K562 (cell line): ENCODE measurements around the gene LINGO3. TPM values are rescaled to one million over a fixed set of nuclear protein-coding genes. Genes with fewer than 3 reads are reported as not detected.
A peak's percentile ranks its signal among the peaks of the same experiment; 100 is the strongest.

Experiments
- ATAC-seq: fragments of 200-7000 bp; cut with Tn5 transposase; 3 replicates; pipeline ENCODE4 v1.9.1; 2020; ENCODE audit warnings: moderate library complexity
- BruUV-seq: library from RNA; stranded (reverse); fragments of 400-500 nt; replicated peaks from 2 replicates; lab custom pipeline; 2021; lab: Mats Ljungman, UMichigan
- CTCF ChIA-PET: fragments of 300-600 bp; formaldehyde crosslinking; extraction: SDS; loops from one replicate; lab custom pipeline; 2021; ENCODE audit warnings: low intra/inter-chr PET ratio; lab: Yijun Ruan, JAX
- POLR2A ChIA-PET: fragments of 300-600, 350-650 bp; sonication (Branson Sonifier 250); formaldehyde crosslinking; extraction: SDS; loops from one replicate; lab custom pipeline; 2021; ENCODE audit warnings: antibody characterized with exemption, inconsistent platforms; lab: Yijun Ruan, JAX
- DNase-seq, 4 experiments: peaks; one replicate each; pipeline versions ENCODE4 v3.0.0 to v3.0.0-alpha.2; 2011 to 2018; ENCODE audit warnings: low spot score in 3 of 4, mixed read lengths in 3 of 4; ENCODE audit errors: extremely low read depth in 1 of 4
- FAIRE-seq: peaks from 2 replicates; lab custom pipeline; 2011; peaks lifted over from hg19 to GRCh38; lab: Jason Lieb, UNC
- H2AFZ ChIP-seq: 2 replicates; pipeline ENCODE4 v1.6.0; 2011; ENCODE audit warnings: low read depth, low read length, control low read depth, inconsistent platforms
- H3K27ac ChIP-seq: fragments of 200-600 bp; 3 replicates; pipeline ENCODE4 v1.8.0; 2011; ENCODE audit warnings: low read depth, mild to moderate bottlenecking, control low read depth, inconsistent platforms, low read length, moderate library complexity, mixed read lengths; ENCODE audit errors: extremely low read depth
- H3K27me3 ChIP-seq, 2 experiments: fragments of 300-600 bp in 1 of 2; 2 replicates in 1 of 2; 3 replicates in 1 of 2; pipeline versions ENCODE4 v1.6.0 to v1.8.0; 2011; ENCODE audit warnings: inconsistent platforms in 2 of 2, low read length in 2 of 2, mild to moderate bottlenecking in 1 of 2, mixed read lengths in 1 of 2, moderate library complexity in 1 of 2; ENCODE audit not compliant: control insufficient read depth in 2 of 2, insufficient read depth in 2 of 2
- H3K36me3 ChIP-seq: fragments of 300-600 bp; 3 replicates; pipeline ENCODE4 v1.8.0; 2011; ENCODE audit warnings: mild to moderate bottlenecking, low read length, inconsistent platforms; ENCODE audit not compliant: control insufficient read depth, insufficient read depth
- H3K4me1 ChIP-seq, 2 experiments: fragments of 200-600 bp in 1 of 2; replicated peaks in 1 of 2; 2 replicates in 1 of 2; 3 replicates in 1 of 2; pipeline versions ENCODE4 v1.5.1 to v1.8.0; 2011; ENCODE audit warnings: inconsistent platforms in 2 of 2, low read length in 2 of 2, mild to moderate bottlenecking in 1 of 2, mixed read lengths in 1 of 2, moderate library complexity in 1 of 2; ENCODE audit not compliant: control insufficient read depth in 2 of 2, insufficient read depth in 2 of 2
- H3K4me2 ChIP-seq: 2 replicates; pipeline ENCODE4 v1.6.1; 2011; ENCODE audit warnings: low read length, control low read depth, inconsistent platforms, mixed read lengths; ENCODE audit not compliant: insufficient read depth
- H3K4me3 ChIP-seq: fragments of 200-600 bp; sonication (generic), shearing (Covaris generic); 2 replicates; pipeline ENCODE4 v1.5.1; 2016; ENCODE audit warnings: control low read depth, inconsistent platforms
- H3K79me2 ChIP-seq: fragments of 200-600 bp; 3 replicates; pipeline ENCODE4 v1.8.0; 2011; ENCODE audit warnings: low read length, inconsistent platforms; ENCODE audit not compliant: control insufficient read depth, insufficient read depth
- H3K9ac ChIP-seq, 2 experiments: 2 replicates each; pipeline versions ENCODE4 v1.6.0 to v1.6.1; 2011; ENCODE audit warnings: low read depth in 2 of 2, low read length in 2 of 2, control low read depth in 1 of 2, inconsistent platforms in 1 of 2, mild to moderate bottlenecking in 1 of 2, mixed read lengths in 1 of 2; ENCODE audit not compliant: insufficient read depth in 1 of 2
- H3K9me1 ChIP-seq: one replicate; pipeline ENCODE4 v1.6.0; 2011; ENCODE audit warnings: inconsistent platforms, mild to moderate bottlenecking, low read length, moderate library complexity; ENCODE audit not compliant: control insufficient read depth, insufficient read depth
- H3K9me3 ChIP-seq: replicated peaks from 2 replicates; pipeline ENCODE4 v1.5.1; 2011; ENCODE audit warnings: low read depth, low read length, inconsistent platforms; ENCODE audit not compliant: control insufficient read depth, insufficient read depth
- H4K20me1 ChIP-seq: replicated peaks from 2 replicates; pipeline ENCODE4 v1.6.1; 2011; ENCODE audit warnings: low read length, inconsistent platforms, mixed read lengths; ENCODE audit not compliant: control insufficient read depth, insufficient read depth
- ARID1B ChIP-seq: fragments of 450-650 bp; IDR thresholded peaks from 2 replicates; pipeline ENCODE4 v1.6.1; 2016; ENCODE audit warnings: antibody characterized with exemption, mild to moderate bottlenecking, inconsistent platforms
- BACH1 ChIP-seq: fragments of 200-800 bp; sonication (Bioruptor generic); IDR thresholded peaks from 2 replicates; pipeline ENCODE4 v1.6.1; 2016; ENCODE audit warnings: missing genetic modification characterization, missing compliant biosample characterization
- CBX2 ChIP-seq: fragments of 200-600 bp; sonication (generic); IDR thresholded peaks from one replicate; pipeline ENCODE4 v1.6.1; 2012; ENCODE audit warnings: mild to moderate bottlenecking, low read length, inconsistent platforms; ENCODE audit not compliant: insufficient read depth, poor library complexity, severe bottlenecking
- DMBX1 ChIP-seq: fragments of 250-450 bp; sonication (Bioruptor Pico); IDR thresholded peaks from 2 replicates; pipeline ENCODE4 v1.8.0; 2022; ENCODE audit warnings: inconsistent platforms, mild to moderate bottlenecking, moderate library complexity, borderline replicate concordance
- EGR1 ChIP-seq: fragments of 450-650 bp; conservative IDR thresholded peaks from 2 replicates; pipeline ENCODE4 v1.6.1; 2017; ENCODE audit warnings: mild to moderate bottlenecking
- GATA2 ChIP-seq: sonication (generic); formaldehyde crosslinking; IDR thresholded peaks from 2 replicates; pipeline ENCODE4 v1.4.0; 2020; ENCODE audit warnings: mild to moderate bottlenecking, missing genetic modification reagents
- KAT2B ChIP-seq: IDR thresholded peaks from one replicate; pipeline ENCODE4 v1.6.1; 2012; ENCODE audit warnings: low read depth, mild to moderate bottlenecking, control low read depth, inconsistent platforms, low read length, moderate library complexity
- MBD2 ChIP-seq: sonication (generic); IDR thresholded peaks from 2 replicates; pipeline ENCODE4 v1.6.1; 2016; ENCODE audit warnings: low read depth, borderline replicate concordance
- PBX2 ChIP-seq, 2 experiments: IDR thresholded peaks in 1 of 2; conservative IDR thresholded peaks in 1 of 2; 2 replicates each; pipeline ENCODE4 v1.6.1; 2016; ENCODE audit warnings: low read depth in 2 of 2, mild to moderate bottlenecking in 1 of 2, missing compliant biosample characterization in 1 of 2, missing genetic modification characterization in 1 of 2, moderate library complexity in 1 of 2
- SMARCC2 ChIP-seq: fragments of 450-650 bp; IDR thresholded peaks from 2 replicates; pipeline ENCODE4 v1.6.1; 2017; ENCODE audit warnings: antibody characterized with exemption, moderate library complexity, mild to moderate bottlenecking, low read depth
- TEAD2 ChIP-seq: fragments of 450-650 bp; IDR thresholded peaks from 2 replicates; pipeline ENCODE4 v1.6.1; 2016; ENCODE audit warnings: missing genetic modification characterization, control low read depth, missing compliant biosample characterization
- ZKSCAN8 ChIP-seq: fragments of 200-800 bp; sonication (Bioruptor generic); IDR thresholded peaks from 2 replicates; pipeline ENCODE4 v1.6.1; 2016; ENCODE audit warnings: missing genetic modification characterization, missing compliant biosample characterization
- ZNF311 ChIP-seq: fragments of 250-450 bp; sonication (Bioruptor Pico); IDR thresholded peaks from 2 replicates; pipeline ENCODE4 v1.4.0; 2020; ENCODE audit warnings: mild to moderate bottlenecking, moderate library complexity
- ZNF561 ChIP-seq: fragments of 450-650 bp; formaldehyde crosslinking; conservative IDR thresholded peaks from 2 replicates; pipeline ENCODE4 v1.4.0; 2020; ENCODE audit warnings: mild to moderate bottlenecking, moderate library complexity
- ZNF740 ChIP-seq, 3 experiments: fragments of 200-800 bp in 1 of 3; sonication (Bioruptor generic) in 1 of 3; sonication (generic) in 1 of 3; formaldehyde crosslinking in 1 of 3; IDR thresholded peaks; 2 replicates each; pipeline versions ENCODE4 v1.6.1 to v1.8.0; 2016 to 2022; ENCODE audit warnings: mild to moderate bottlenecking in 2 of 3, missing compliant biosample characterization in 2 of 3, missing genetic modification characterization in 2 of 3, missing genetic modification reagents in 1 of 3
- ZNF75A ChIP-seq: fragments of 450-650 bp; formaldehyde crosslinking; IDR thresholded peaks from 2 replicates; pipeline ENCODE4 v1.4.0; 2020; ENCODE audit warnings: mild to moderate bottlenecking
- WGBS: fragments of 100-300 bp; shearing (Covaris generic); methylation state at CpG from one replicate; pipeline ENCODE4 v1.1.6; 2016; ENCODE audit warnings: low coverage, mixed read lengths; ENCODE audit not compliant: insufficient coverage; ENCODE audit errors: missing lambda C conversion rate; 5-methylcytosine and 5-hydroxymethylcytosine counted together
- in situ Hi-C: fragments of 300-500 bp; cut with MboI; formaldehyde crosslinking; loops from 4 replicates; pipeline ENCODE4 v1.15.0; 2018; ENCODE audit warnings: inconsistent platforms, mixed read lengths
- intact Hi-C: fragments of 100-400 bp; cut with micrococcal nuclease; formaldehyde crosslinking; loops from 2 replicates; pipeline ENCODE4 v1.14.2; 2022
- polyA plus RNA-seq, 8 experiments: library from polyadenylated mRNA; depleted of rRNA in 4 of 8; stranded (reverse) in 5 of 8; unstranded in 3 of 8; fragments of >200 nt; fragmentation: Nextera tagmentation in 2 of 8; fragmentation: Illumina TruSeq in 1 of 8; extraction: Ambion mirVana in 2 of 8; extraction: Trizol in 1 of 8; gene quantifications; 2 replicates each; pipeline versions ENCODE4 v1.2.1 to v1.2.3, GENCODE V29; 2011 to 2014; ENCODE audit warnings: inconsistent platforms in 1 of 8, missing spikeins in 1 of 8
- total RNA-seq, 7 experiments: library from RNA; depleted of rRNA in 6 of 7; stranded (reverse); fragments of >200 nt in 6 of 7; fragmentation: Illumina TruSeq in 2 of 7; extraction: Trizol in 2 of 7; gene quantifications; 2 replicates each; pipeline versions ENCODE4 v1.2.1 to v1.2.3, GENCODE V29; 2011 to 2021; ENCODE audit warnings: low replicate concordance in 1 of 7
- TF ChIP-seq, protein P1 (sequence below): fragments of 450-650 bp; formaldehyde crosslinking; IDR thresholded peaks from 2 replicates; pipeline ENCODE4 v1.4.0; 2022; ENCODE audit warnings: missing genetic modification characterization

The LINGO3 gene
- total and polyA plus RNA-seq, 9 of the 15 experiments (the other 6 are each of a cell fraction or from before 2014, with no cell fraction given): 0.03 to 0.05 (median 0.03) TPM; not detected in 6

DNA sequence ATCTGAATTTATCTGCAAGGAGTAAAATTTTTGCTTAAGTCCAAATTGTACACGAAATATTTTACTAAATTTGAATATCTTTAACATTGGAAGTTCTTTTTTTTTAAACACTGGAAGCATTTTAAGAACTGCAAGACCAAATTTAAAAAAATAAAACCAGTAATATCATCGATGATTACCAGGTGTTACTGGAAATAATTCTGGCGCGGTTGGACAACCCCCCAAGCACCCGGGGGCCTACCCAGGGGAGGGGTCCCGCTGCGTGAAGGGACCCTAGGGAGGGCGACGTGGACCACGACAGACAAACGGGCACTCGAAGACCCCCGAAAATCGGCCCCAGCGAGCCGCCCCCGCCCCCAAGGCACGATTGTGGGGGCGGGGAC, 39.1 kb downstream of the LINGO3 start:
- ATAC-seq: no peak
- ChIA-PET CTCF (no interaction called here), POLR2A (interaction anchor here (4.1 kb wide), 1 partner anchor 20 kb away, joined by 18 read pairs; no protein-coding TSS in a partner anchor)
- no peak for DNase-seq
- peak overlapping the region; percentile 91 for H3K4me3 ChIP-seq
- H3K9me1 ChIP-seq: peaks cover under 1% of the 10 kb centered on the region
- peak overlapping the region; percentile 69 for H3K4me2 ChIP-seq
- BruUV-seq: no TSS peak
- H2AFZ ChIP-seq: peak overlapping the region; percentile 82
- FAIRE-seq: no peak
- H4K20me1 ChIP-seq: peaks cover 41% of the 10 kb centered on the region
- in situ Hi-C loops (no loop called here), intact Hi-C loops (loop anchor here (10.0 kb wide), 1 partner anchor 104 kb away; the partner anchor contains the start of gene DOT1L)
- peaks cover 27% of the 10 kb centered on the region; the same call in 2 of the 3 replicates for H3K36me3 ChIP-seq
- peak overlapping the region; percentile 79 to 90 for H3K9ac ChIP-seq
- H3K27me3 ChIP-seq: no peaks in the 10 kb centered on the region
- no peaks in the 10 kb centered on the region for H3K9me3 ChIP-seq
- WGBS: 0% methylated on average over 18 of the region's 19 CpGs
- H3K4me1 ChIP-seq: peaks cover 19 to 70% of the 10 kb centered on the region in 2 experiments
- H3K27ac ChIP-seq: peak overlapping the region; percentile 86
- H3K79me2 ChIP-seq: peaks cover 55% of the 10 kb centered on the region
- no peak for TF ChIP-seq PBX2 (CRISPR knock-in tag; IDR thresholded peaks at IDR 0.05; ENCODE audit: low read depth)
- TF ChIP-seq PBX2 (tag; conservative IDR thresholded peaks at IDR 0.05; ENCODE audit: low read depth): no peak
- TF ChIP-seq ZNF740 (CRISPR knock-in tag; IDR thresholded peaks at IDR 0.05): no peak
- TF ChIP-seq ZNF740 (tag; IDR thresholded peaks at IDR 0.05): no peak; a peak in 1 of 4 replicates
- no peak for TF ChIP-seq ZNF561
- no peak for TF ChIP-seq GATA2
- no peak for TF ChIP-seq CBX2
- TF ChIP-seq, protein P1, sequence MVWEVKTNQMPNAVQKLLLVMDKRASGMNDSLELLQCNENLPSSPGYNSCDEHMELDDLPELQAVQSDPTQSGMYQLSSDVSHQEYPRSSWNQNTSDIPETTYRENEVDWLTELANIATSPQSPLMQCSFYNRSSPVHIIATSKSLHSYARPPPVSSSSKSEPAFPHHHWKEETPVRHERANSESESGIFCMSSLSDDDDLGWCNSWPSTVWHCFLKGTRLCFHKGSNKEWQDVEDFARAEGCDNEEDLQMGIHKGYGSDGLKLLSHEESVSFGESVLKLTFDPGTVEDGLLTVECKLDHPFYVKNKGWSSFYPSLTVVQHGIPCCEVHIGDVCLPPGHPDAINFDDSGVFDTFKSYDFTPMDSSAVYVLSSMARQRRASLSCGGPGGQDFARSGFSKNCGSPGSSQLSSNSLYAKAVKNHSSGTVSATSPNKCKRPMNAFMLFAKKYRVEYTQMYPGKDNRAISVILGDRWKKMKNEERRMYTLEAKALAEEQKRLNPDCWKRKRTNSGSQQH (CRISPR knock-in tag): no peak
- peak; percentile 60; the same call in 1 of the 2 replicates for TF ChIP-seq ZNF311
- no peak for TF ChIP-seq ARID1B
- no peak for TF ChIP-seq TEAD2
- no peak for TF ChIP-seq KAT2B
- no peak for TF ChIP-seq ZNF75A
- 0 out of 2 replicates have a peak, but pooled peaks have one; percentile 76 for TF ChIP-seq BACH1
- TF ChIP-seq ZKSCAN8 (CRISPR knock-in tag): 0 out of 2 replicates have a peak, but pooled peaks have one; percentile 47
- TF ChIP-seq EGR1: peak; percentile 90
- TF ChIP-seq SMARCC2: no peak
- no peak; the same call in none of the 2 replicates for TF ChIP-seq DMBX1 (CRISPR knock-in tag)
- no peak for TF ChIP-seq MBD2
